Parathyroid adenoma (tissue), 2 donors: Measurements from ENCODE around the gene EPHB2.

Experiments used
- H2AFZ ChIP-seq: fragments of 300-600 bp; sonication (generic); one replicate; pipeline ENCODE4 v1.7.0; 2017; ENCODE audit warnings: antibody characterized with exemption, mild to moderate bottlenecking
- H3K27ac ChIP-seq: fragments of 300-600 bp; sonication (generic); one replicate; pipeline ENCODE4 v1.7.0; 2017
- H3K27me3 ChIP-seq: fragments of 300-600 bp; sonication (generic); one replicate; pipeline ENCODE4 v1.7.0; 2017; ENCODE audit warnings: low read length; ENCODE audit not compliant: control insufficient read depth, insufficient read depth
- H3K36me3 ChIP-seq: fragments of 300-600 bp; sonication (generic); one replicate; pipeline ENCODE4 v1.7.0; 2017; ENCODE audit warnings: low read length; ENCODE audit not compliant: control insufficient read depth, insufficient read depth
- H3K4me1 ChIP-seq: fragments of 300-600 bp; sonication (generic); one replicate; pipeline ENCODE4 v1.7.0; 2017; ENCODE audit warnings: control low read depth
- H3K4me2 ChIP-seq: fragments of 300-600 bp; sonication (generic); one replicate; pipeline ENCODE4 v1.7.0; 2017; ENCODE audit warnings: low read length
- H3K4me3 ChIP-seq: fragments of 300-600 bp; sonication (generic); one replicate; pipeline ENCODE4 v1.7.0; 2017; ENCODE audit warnings: low read depth, low read length
- H3K79me2 ChIP-seq: fragments of 300-600 bp; sonication (generic); one replicate; pipeline ENCODE4 v1.7.0; 2017; ENCODE audit warnings: control low read depth
- H3K9ac ChIP-seq: fragments of 300-600 bp; sonication (generic); one replicate; pipeline ENCODE4 v1.7.0; 2017; ENCODE audit warnings: mild to moderate bottlenecking
- H3K9me3 ChIP-seq: fragments of 300-600 bp; sonication (generic); one replicate; pipeline ENCODE4 v1.7.0; 2017; ENCODE audit warnings: low read length; ENCODE audit not compliant: control insufficient read depth
- CTCF ChIP-seq: fragments of 300-600 bp; sonication (generic); IDR thresholded peaks from one replicate; pipeline ENCODE4 v1.7.0; 2017; ENCODE audit warnings: antibody characterized with exemption, mild to moderate bottlenecking
- donor health status: primary hyperparathyroidism.

Gene EPHB2

DNA sequence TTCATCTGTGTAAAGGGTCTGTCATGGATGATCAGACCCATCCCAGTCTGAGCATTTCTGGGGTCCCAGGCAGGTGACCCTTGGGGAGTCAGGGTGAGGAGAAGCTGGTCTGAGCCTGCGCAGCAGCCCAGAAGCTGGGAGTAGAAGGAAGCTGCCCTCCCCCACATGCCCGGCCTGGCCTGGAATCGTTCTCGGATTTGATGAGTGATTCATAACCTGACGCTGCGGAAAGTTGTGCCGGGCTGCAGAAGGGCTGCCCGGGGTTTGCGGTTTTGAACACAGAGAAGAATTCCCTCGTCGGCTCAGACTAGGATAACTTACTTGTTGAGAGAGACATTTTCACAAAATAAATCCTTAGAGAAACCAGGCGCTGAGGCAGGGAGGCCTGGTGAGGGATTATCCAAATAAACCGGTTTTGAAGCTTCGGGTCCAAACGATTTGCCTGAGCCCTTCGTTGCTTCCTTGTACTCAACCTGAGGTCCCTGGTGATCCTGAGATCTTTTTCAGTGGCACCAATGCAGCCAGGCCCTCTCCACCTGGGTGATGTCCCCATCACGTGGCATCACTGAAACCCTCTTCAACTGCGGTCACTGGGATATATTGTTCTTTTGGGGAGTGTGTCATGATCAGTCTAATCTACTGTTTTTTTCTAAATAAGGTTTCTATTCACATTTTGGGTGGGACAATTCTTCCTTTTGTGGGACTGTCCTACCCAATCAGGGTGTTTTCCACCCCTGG lies 29.2 kb downstream of the EPHB2 start:
- Histone ChIP-seq H3K9me3 (no peaks in the 10 kb centered on the region), H3K4me3 (no peak overlapping the region), H3K4me2 (no peak overlapping the region), H3K27me3 (no peaks in the 10 kb centered on the region), H3K36me3 (no peaks in the 10 kb centered on the region), H2AFZ (no peak overlapping the region), H3K79me2 (no peaks in the 10 kb centered on the region), H3K9ac (no peak overlapping the region), H3K4me1 (no peaks in the 10 kb centered on the region), H3K27ac (no peak overlapping the region)
- no peak for TF ChIP-seq CTCF

- Histone ChIP-seq H3K4me3 (no peak overlapping the region), H3K9me3 (no peaks in the 10 kb centered on the region), H3K27me3 (no peaks in the 10 kb centered on the region), H3K4me1 (no peaks in the 10 kb centered on the region), H2AFZ (no peak overlapping the region), H3K9ac (no peak overlapping the region), H3K4me2 (no peak overlapping the region), H3K79me2 (no peaks in the 10 kb centered on the region), H3K27ac (no peak overlapping the region), H3K36me3 (no peaks in the 10 kb centered on the region)
- TF ChIP-seq CTCF, result no peak
Observed at GRCh38 chr1:22741118-22741517, 30.5 kb downstream of the EPHB2 start.

GRCh38 chr1:22745669-22746585 lies 35.3 kb downstream of the EPHB2 start:
- no peak overlapping the region for H3K27ac ChIP-seq
- H3K4me2 ChIP-seq, result no peak overlapping the region
- H3K9me3 ChIP-seq, result no peaks in the 10 kb centered on the region
- H3K4me1 ChIP-seq, result no peaks in the 10 kb centered on the region
- no peak overlapping the region for H3K9ac ChIP-seq
- no peaks in the 10 kb centered on the region for H3K36me3 ChIP-seq
- H3K79me2 ChIP-seq, result no peaks in the 10 kb centered on the region
- H2AFZ ChIP-seq, result no peak overlapping the region
- TF ChIP-seq CTCF, result no peak
- H3K4me3 ChIP-seq, result no peak overlapping the region
- H3K27me3 ChIP-seq, result no peaks in the 10 kb centered on the region

- no peak overlapping the region for H3K9ac ChIP-seq
- no peaks in the 10 kb centered on the region for H3K27me3 ChIP-seq
- no peaks in the 10 kb centered on the region for H3K9me3 ChIP-seq
- H3K4me3 ChIP-seq, result no peak overlapping the region
- H3K79me2 ChIP-seq, result no peaks in the 10 kb centered on the region
- no peak overlapping the region for H3K27ac ChIP-seq
- H3K4me2 ChIP-seq, result no peak overlapping the region
- peaks cover 5% of the 10 kb centered on the region for H3K4me1 ChIP-seq
- H3K36me3 ChIP-seq, result no peaks in the 10 kb centered on the region
- no peak overlapping the region for H2AFZ ChIP-seq
- TF ChIP-seq CTCF, result no peak
Observed at GRCh38 chr1:22747021-22747734, 36.5 kb downstream of the EPHB2 start.
